DMS53 treated with DMSO at 0.1 percent for 48 hours (cell line): ENCODE measurements around the gene LHFPL3.
A peak's percentile ranks its signal among the peaks of the same experiment; 100 is the strongest.
"Not testable (repeated sequence)": the region's sequence is repeated elsewhere in the genome, so short reads cannot be mapped to it uniquely, and the experiment has no call there.

ENCODE experiments used
- DNase-seq: peaks from one replicate; lab custom pipeline; 2025; ENCODE audit not compliant: unreplicated experiment; lab: John Stamatoyannopoulos, UW

The LHFPL3 gene

DNA sequence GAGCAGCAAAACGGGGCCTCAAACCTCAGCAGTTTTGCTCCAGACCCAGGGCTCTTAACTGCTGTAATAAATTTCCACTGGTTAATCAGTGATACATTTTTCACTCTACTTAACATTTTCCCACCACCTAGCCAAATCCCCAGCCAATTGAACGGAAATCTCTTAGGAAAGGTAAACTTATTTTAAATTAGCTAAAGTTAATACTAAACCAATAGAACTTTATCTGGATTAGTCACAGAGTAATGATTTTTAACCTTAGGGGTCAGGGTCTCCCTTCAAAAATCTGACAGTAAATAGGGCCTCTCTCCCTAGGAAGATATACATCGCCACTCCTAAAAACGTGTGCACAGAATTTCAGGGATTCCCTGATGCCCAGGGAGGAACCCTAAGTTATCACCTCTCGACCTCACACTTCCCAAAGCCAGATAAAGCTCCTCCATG is 598.2 kb downstream of the LHFPL3 start:
- no peak for DNase-seq

DNA sequence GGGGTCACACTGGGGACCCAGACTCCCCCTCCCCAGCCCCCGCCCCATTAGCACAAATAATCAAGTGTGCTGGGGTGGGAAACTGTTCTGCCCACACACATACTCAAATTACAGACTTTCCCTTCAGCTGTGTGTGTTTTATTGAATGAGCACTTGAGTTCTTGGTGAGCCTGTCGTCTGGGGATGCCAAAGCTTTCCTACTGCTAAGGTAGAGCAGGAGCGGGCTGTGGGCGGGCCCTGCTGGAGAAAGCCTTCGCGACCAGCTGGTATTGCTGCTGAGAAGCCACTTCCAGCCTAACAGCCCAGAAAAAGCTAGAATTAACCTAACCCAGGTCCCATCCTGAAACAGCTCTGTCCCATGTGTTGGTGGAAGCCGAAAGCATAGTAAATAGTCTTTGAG is 598.7 kb downstream of the LHFPL3 start:
- peak; percentile 2 for DNase-seq

DNA sequence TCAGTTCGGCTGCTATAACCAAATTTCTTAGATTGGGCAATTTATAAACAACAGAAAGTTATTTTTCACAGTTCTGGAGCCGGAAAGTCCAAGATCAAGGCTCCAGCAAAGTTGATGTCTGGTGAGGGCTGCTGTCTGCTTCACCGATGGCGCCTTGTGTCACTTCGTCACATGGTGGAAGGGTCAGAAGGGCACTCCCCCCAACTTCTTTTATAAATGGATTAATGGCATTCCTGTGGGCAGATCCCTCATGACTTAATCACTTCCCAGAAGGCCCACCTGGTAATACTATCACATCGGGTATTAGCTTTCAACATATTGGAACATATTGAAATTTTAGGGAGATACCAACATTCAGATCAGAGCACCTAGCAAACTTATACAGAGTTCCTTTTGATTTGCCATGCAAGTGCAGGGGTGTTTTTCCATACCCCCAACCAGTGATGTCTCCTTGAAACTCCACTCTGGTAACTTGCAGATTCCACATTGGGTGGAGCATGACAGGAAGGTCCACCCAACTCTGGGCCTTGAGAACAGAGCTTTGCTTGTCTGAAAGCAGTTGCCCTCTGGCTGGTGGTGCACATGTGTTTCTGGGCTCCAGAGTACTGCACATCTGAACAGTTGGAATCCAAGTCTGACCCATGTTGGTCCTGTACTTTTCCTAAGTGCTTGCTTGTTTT is 600.5 kb downstream of the LHFPL3 start:
- no peak for DNase-seq

DNA sequence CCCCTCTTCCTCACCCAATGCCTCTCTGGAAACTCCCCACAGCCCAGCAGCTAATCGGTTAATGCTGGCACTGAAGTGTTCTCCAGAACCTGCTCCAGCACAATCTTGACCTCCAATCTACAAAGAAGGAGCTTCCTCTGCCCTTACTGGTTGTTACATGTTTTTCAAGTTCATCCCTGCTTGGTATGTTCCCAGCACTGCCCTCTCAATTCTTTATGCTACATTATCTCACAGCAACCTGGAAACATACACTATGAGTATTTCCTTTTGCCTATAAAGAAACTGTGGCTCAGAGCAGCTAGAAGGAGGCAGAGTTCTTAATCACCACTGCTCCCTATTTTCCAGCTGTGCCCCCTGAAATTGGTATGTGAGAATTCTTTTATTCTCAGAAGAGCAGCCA is 601.5 kb downstream of the LHFPL3 start:
- DNase-seq: no peak

DNA sequence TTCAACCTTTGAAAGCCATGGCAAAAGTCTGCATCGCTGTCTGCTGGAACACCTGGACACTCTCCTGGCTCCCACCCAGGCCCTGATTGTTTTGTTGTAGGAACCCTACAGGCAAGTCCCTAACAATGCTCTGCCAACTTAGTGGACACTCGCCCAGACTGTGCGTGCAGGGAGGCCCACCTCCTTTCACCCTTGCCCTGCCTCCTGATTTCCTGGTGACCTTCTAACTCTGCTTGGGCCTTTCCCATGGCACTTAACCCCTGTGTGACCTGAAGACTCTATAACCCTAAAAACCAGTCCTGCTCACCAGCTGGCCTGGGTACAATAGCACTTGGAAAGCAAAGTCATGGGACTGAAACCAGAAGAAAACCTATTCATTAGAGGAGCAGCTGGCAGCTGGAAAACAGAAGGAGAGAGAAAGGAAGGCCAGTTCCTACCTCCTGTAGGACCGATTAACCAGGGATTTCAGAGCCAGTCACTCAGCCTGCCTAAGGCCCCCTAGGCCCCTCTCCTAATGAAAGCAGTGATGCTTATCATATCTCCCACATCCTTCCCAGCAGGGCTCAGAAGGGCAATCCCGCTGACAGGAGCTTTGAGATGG is 602.9 kb downstream of the LHFPL3 start:
- DNase-seq: no peak

DNA sequence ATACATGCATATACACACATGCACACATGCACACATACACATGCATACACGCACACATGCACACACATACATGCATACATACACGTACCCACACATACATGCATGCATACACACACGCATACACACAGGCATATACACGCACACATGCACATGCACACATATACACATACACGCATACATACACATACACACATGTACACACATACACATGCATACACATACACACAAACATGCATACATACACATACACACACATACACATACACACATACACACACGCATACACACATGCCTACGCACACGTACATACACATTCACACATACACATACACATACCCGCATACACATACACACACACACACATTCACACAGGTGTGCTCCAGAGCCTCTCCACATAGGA is 604.6 kb downstream of the LHFPL3 start:
- DNase-seq: no peak

DNA sequence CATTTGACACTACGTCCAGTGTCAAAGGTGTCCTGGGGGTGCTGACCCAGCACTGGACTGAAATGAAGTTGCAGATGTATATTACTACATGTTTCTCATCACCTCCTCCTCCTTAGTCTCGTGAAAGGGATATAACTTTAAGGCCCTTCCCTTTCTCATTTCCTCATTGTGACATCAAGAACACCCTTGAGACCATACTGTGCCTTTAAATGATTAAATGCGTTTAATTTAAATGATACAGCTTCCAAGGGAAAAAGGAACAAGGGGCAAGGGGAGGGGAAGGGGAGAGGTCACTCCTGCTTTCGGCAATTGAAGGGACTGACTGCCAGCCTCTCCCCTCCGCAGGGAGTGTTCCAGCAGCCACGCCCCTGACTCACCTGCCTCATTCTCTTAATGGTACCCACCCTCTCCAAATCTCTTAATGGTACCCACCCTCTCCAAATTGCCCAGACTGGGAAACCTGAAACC is 605.2 kb downstream of the LHFPL3 start:
- DNase-seq: no peak

DNA sequence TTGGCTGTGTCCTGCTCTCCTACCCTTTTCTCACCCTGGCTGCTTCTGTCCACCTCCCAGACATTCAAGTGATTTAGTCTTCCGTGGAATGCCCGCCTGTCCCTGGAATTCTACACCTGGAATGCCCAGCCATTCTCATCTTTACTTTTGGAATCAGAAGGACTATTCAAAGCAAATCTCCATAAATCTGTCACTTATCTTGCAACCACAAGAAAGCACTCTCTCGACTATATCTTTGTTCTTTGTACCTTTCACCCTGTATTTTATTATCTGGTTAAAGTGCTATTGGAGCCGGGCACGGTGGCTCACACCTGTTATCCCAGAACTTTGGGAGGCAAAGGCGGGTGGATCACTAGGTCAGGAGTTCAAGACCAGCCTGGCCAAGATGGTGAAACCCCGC is 606.3 kb downstream of the LHFPL3 start:
- DNase-seq: no peak

DNA sequence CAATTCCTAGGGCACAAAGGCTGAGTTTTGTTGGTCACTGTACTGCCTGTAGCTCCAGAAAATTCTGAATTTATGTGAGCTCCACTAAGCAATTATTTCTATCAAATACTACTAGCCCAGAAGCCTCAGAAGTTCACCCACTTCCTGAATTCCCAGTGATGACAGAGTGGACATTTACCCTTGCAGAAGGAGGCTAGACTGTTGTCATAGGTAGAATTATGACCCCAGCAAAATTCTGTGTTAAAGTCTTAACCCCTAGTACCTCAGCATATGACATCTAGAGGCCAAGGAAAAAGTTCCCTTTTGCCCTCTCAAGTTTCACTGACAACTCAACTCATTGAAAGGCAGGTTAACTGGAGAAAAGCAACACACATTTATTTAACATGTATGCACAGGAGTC is 606.9 kb downstream of the LHFPL3 start:
- no peak for DNase-seq

DNA sequence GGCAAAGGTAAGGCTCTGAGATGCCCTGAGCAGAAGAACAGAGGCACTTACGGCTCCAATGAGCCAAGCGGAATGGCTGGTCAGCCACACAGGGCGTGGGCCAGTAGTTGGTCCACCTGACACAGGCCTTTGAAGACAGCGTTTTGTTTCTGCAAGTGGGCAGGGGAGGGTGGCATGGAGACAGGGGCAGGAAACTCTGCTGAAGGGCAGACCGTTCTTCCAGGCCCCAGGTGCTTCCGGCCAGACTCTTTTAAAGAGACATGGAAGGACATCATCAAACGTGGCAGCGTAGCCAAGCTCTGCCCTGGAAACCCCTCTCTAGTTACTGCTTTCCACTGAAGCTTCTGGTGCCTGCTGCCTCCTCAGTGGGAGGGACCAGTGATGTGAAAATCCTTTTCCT is 608.1 kb downstream of the LHFPL3 start:
- no peak for DNase-seq

DNA sequence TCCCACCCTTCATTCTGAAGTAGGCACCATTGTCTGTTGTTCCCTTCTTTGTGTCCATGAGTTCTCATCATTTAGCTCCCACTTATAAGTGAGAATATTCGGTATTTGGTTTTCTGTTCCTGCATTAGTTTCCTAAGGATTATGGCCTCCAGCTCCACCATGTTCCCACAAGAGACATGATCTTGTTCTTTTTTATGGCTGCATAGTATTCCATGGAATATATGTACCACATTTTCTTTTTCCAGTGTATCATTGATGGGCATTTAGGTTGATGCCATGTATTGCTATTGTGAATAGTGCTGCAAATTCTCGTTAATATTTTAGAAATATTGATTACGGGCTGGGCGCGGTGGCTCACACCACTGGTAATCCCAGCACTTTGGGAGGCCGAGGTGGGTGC is 609.1 kb downstream of the LHFPL3 start:
- not testable (repeated sequence) for DNase-seq

DNA sequence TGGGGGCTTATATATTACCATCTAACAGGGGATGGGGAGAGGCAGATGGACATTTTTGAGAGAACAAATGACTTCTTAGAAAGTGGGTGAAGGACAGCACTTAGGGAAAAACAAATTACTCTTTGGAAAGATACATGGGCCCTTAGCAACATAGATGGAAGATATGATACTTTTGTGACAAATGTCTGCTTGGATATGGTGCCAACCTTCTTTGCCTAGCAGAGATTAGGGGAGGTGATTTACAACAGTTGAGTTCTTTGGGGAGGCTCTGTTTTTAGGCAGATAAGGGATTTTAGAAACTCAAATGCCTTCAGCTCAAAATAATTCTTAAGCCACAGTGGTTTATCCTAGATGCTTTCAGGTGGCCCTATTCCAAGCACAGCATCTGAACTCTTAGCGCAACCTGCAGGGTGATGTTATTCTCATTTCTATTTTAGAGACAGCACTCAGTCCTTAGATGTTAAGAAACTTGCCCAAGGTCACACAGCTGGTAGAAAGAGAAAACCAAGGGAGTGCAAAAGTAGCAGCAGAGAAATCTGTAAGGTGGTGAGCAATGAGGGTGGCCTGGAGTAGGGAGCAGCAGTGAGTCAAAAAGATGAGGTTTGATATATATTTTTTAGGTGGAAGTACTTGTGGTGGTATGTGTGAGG is 610.5 kb downstream of the LHFPL3 start:
- DNase-seq: no peak

DNA sequence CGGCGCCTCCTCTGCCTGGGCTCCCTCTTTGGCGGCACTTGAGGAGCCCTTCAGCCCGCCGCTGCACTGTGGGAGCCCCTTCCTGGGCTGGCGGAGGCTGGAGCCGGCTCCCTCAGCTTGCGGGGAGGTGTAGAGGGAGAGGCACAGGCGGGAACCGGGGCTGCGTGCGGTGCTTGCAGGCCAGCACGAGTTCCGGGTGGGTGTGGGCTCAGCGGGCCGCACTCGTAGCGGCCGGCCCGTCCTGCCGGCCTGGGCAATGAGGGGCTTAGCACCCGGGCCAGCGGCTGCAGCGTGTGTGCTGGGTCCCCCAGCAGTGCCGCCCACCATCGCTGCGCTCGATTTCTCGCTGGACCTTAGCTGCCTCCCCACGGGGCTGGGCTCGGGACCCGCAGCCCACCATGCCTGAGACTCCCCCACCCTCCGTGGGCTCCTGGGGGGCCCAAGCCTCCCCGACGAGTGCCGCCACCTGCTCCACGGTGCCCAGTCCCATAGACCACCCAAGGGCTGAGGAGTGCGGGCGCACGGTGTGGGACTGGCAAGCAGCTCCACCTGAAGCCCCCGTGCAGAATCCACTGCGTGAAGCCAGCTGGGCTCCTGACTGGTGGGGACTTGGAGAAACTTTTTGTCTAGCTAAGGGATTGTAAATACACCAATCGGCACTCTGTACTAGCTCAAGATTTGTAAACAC is 611.8 kb downstream of the LHFPL3 start:
- DNase-seq: no peak

DNA sequence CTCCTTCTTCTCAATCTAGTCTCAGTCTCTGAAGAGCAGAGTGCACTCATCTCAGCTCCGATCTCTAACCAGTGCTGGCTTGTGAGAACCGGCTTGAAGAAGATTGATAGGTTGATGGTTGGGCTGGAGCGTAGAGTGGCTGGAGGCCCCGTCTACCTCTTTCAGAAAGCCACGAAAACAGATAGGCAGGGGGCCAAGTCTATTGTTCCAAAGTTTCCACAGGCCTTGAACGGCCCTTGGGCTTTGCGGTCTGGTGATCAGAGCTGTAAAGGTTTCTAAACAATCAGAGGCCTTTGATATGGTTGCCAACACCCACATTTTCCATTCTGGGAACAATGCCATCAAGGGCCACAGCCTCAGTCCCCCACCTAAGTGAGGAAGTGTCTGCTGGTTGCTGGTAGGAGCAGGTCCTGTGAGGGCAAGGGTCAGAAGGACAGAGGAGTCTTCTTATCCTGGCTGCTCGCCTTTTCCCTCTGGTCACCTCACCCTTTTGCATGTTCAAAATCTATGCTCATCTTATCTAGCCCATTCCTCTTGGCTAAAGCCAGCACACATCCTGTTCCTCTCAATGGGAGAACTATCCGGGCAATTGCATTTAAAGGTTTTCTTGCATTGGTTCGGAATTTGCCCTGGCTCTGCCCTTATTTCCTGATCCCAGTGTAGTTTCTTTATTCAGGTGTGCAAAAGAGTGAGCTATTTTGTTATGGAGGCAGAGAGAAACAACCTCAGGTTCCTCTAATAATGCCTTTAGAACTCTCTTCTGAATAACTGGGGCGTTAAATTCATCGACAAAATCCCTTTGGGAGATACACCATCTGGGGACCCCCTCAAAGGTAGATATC is 615.3 kb downstream of the LHFPL3 start:
- peak; percentile 69 for DNase-seq

DNA sequence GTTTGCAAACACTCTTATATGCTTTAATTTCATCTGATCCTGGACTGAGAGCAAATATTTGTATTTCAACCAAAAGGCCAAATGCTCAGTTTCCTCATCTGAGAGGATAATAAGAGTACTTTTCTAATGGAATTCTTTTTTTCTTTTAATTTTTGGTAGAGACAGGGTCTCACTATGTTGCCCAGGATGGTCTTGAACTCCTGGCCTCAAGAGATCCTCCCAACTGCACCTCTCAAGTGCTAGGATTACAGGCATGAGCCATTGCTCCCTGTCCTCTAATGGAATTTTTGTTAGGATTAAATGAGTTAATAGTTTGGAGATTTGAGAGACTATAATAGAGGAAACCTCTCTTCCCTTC is 617.2 kb downstream of the LHFPL3 start:
- peak; percentile 65 for DNase-seq

DNA sequence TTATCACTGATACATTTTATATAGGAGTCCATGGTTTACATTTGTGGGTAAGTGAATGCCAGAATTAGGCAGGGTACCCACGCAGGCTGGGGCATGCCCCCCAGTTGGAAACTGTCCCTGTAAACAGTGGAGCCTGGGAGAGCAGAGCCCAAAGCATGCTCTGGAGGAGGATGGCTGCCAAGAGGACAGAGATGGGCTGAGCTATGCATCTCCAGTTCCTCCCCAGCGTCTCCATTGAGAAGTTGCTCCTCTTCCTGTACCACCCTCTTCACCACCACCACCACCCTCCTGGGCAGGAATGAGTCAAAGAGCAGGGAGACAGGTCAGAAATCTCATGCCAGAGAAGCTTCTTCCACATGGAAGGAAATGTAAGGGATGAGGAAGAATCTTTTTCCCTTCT is 617.9 kb downstream of the LHFPL3 start:
- no peak for DNase-seq

DNA sequence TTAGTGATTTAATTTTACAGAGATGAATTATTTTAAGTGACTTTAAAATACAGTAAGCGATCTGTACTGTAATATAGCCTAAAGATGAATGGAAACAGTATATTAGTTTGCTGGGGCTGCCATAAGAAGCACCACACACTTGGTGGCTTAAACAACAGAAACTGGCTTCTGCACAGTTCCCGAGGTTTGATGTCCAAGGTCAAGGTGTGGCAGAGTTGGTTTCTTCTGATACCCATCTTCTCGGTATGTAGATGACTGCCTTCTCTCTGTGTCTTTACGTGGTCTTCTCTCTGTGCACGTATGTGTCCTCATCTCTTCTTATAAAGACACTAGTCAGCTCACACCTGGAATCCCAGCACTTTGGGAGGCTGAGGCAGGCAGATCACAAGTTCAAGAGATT is 621.6 kb downstream of the LHFPL3 start:
- DNase-seq: no peak

DNA sequence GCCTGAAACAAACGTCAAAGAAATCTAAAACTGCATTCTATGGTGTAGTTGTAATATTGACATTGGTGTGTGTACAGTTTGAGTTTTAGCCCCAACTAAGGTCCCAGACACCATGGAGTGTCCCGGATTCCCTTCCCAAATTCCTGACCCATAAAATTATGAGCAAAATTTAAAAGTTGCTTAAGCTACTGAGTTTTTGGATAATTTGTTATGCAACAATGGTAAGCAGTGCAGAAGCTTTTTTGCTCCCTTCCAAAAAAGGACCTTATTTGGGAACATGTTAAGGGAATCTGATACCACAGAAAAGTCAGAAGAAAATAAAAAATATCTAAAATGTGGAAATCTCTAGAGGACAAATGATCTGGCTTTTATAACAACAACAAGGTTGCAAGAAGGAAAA is 622.4 kb downstream of the LHFPL3 start:
- no peak for DNase-seq

DNA sequence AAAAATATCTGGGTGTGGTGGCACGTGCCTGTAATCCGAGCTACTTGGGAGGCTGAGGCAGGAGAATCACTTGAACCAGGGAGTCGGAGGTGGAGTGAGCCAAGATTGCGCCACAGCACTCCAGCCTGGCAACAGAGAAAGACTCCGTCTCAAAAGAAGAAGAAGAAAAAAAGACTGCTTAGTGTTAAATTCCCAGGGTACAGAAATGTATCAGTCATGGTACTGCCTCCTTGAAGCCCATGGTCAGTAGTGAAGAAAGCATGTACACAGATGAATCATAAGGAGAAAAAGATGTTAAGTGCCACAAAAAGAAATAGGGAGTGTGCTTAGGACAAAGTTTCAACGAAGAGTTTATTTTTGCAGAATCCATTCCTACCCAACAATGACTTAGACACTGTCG is 623.1 kb downstream of the LHFPL3 start:
- no peak for DNase-seq

DNA sequence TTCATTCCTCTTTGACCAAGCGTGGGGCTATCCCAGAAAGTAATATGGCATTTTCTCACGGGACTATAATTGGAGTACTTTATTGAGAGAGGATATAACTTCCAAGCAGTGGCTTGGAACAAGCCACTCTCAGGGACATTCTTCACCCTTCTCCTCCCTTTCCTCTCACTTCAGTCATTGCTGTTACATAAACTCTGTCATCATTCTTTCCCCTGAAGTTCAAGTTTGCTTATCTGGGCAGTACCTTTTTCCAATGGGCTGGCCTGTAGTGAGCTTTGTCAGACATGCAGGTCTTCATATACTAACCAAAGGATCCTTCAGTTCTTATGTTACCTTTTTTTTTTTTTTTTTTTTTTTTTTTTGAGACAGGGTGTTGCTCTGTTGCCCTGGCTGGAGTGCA is 626.9 kb downstream of the LHFPL3 start:
- DNase-seq: no peak
